NCI-H2196 (cell line): ENCODE measurements around the gene PIGL.

Experiments
- DNase-seq: peaks from one replicate; lab custom pipeline; 2025; ENCODE audit not compliant: unreplicated experiment; lab: John Stamatoyannopoulos, UW

The PIGL gene

DNA sequence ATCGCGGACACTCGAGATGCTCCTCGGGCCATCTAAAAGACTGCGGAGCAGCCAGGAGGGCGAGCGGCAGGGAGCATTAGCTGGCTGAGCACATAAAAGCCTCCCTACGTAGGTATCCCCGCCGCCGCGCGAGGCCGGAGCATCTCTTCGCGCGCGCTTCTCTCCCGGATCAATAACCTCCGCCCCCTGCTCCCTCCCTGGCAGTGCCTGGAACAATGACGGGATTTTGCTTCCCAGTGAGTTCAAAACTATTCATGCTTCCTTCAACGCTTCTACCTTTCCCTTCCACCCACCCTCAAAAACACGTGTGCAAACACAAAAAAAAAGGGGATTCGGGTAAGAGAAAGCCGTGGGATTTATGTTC is 135.3 kb downstream of the PIGL start:
- peak; percentile 19 for DNase-seq

DNA sequence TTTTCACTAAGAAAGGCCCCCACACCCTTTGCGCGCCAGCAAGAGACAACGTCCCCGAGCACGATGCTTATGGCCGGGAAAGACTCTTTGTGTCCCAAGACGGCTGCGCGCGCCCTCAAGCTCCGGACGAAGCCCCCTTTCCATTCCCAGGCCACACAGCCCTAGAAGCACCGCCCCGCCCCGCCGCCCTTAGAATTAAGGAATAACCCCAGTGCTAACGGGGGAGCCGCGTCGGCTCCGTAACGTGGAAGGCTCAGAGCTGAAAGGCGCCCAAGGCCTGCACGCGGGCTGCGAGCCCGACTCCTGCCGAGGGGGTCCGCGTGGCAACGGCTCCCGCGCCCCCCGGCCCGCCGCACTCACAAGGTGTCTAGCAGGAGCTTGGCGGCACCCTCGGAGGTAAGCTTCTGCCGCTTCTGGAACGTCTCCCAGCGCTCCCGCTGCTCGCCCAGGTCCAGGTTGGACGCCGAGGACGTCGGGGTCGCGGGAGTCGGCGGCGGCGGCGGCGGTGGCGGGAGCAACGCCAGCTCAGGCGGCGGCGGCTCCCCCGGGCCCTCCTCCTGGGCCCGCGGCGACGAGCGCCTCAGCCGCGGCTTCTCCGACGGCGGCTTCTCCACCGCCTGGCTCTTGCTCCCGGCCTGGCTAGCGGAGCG is 135.8 kb downstream of the PIGL start:
- no peak for DNase-seq

DNA sequence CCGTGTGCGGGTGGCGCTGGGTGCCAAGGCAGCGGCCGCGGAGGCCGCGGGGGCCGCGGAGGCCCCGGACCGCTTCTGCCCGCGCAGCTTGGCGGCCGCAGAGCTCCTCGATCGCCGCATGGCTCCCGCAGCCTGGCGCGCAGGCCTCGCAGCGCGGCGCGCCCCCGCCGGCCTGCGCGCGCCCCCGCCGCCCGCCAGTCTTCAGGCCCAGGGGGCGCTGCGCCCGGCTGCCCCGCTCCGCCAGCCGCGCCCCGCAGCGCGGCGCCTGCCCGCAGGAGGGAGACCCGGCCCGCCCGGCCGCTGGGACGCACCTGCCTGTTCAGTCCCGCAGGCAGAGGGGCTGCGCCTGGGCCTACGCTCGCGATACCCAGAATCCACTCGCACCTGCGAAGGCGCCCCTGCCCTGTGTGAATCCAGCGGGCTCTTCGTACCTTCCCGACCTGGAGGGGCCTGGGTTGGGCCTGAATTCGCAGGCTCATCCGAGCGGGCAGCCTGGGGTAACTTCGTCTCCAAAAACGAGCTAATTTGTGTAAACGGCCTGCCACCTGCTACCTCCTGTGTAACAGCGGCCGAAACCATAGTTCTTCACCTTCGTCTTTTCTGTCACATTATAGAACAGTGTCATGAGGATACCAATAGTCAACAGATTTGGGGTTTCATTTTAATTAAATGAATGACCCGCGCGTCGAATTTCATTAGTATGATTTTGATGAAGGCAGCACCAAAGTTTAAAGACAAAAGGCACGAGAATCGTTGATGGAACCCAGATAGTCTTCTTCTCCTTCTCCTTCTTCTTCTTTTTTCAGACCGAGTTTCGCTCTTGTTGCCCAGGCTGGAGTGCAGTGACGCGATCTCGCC is 136.5 kb downstream of the PIGL start, which contains the start of gene CENPV:
TSS of gene CENPV (minus strand) at position 153 of the 858 bp plus-strand sequence. CDS start at position 120, 33 bp downstream.
- peak; percentile 32 for DNase-seq

DNA sequence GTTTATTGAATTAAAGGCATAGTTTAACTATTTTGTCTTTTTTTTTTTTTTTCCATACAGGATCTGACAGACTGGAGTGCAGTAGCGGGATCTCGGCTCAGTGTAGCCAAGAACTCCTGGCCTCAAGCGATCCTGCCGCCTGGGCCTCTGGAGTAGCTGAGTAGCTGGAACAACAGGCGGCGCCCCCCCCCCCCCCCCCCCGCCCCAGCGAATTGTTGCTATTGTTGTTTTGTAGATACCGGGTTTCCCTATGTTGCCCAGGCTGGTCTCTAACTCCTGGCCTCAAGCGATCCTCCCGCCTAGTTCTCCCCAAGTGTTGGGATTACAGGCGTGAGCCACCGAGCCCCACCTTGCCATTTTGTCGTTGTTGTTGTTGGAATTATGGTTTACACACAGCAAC is 137.6 kb downstream of the PIGL start:
- no peak for DNase-seq

DNA sequence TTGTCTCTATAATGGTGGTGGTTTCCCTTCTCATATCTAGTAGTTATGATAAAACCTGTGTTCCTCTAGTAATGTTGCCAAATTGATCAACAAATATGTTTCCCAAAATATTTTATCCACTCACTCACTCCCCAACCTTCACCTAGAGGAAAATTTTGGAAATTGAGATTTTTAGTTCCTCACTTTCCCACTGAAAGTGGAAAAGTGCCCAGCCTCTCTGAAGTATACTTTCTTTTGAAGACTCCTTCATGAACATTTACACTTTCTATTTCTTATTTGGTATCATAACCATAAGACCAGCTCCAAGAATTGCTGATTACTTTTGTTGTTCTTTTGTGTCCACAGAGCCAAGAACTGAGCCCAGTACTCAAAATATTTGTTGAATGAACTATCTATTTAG is 141.4 kb downstream of the PIGL start:
- DNase-seq, result no peak

DNA sequence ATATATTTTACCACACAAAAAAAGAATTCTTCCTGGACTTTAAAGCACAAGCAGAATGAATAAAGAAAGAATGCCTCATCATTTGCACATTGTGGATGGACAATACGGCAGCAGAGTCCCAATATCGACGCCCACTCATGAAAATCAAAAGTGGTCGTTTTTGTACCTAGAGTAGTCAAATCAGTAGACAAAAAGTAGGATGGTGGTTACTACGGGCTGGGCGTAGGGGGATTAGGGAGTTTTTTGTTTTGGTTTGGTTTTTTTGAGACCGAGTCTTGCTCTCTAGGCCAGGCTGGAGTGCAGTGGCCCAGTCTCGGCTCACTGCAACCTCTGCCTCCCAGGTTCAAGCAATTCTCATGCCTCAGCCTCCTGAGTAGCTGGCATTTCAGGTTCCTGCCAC is 144.9 kb downstream of the PIGL start:
- DNase-seq, result no peak

DNA sequence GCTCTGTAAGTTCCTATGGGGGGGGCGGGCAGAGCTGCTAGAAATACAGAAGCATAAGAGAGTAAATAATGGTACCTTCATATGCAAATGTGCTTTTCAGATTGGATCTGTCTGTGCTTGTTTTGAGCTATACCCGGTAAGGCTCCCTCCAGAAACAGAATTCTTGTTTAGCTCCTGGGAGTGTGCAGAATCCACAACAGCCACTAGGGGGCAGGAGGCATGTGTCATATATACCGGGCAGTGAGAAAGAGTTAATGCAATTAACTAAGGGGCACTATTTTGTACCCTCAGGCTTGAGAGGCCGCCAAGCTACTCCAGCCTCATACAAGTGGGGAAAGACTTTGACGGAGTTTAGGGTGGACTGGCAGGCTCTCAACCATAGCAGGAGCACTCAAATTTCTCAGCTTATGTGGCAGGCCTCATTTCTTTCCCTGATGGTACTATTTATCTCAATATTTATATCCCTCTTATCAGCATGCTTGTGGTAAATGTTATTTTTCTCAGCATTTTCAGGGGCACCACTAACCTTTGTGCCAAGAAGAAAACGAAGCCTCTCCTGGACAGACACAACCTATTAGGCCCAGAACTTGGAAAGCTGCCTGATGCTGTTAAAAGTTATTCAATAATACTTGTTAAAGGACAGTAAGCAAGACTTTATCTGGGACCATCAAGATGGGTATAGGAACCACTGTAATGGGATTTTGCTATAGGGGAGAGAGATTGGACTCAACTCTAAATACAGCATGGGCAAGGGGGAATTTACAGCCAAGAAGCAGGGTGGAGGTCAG is 146.9 kb downstream of the PIGL start:
- peak; percentile 58 for DNase-seq

DNA sequence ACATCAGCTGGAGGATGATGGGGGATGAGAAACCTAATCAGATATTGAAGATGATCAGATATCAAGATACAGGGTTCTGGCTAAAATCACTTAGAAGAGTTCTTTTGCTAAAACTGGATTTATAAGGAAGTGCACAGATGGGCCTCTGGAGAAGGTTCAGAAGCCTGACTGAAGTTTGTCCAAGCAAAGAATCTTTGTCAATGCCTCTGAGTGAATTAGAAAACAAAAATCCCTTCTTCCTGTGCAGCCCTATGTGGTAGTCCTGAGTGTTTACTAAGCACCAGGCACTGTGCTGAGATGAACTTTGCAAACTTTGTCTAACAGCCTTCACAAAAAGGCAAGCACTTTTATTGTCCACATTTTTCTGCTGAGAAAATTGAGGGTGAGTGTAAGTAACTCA is 147.6 kb downstream of the PIGL start:
- DNase-seq, result no peak

DNA sequence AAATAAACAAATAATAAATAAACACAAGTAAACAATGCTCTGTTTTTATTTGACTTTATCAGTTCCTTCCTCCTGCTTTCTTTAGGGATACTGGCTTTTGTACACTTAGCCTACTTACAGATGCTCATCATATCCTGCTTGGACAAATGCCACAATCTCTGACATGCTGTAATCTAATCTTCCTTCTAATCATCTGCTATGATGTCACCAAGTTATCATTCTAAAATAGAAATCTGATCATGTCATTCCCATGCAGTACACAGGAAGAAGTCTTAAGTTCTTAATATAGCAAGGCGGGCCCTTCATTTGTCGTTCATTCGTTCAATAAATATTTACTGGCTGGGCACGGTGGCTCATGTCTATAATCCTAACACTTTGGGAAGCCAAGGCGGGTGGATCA is 154.7 kb downstream of the PIGL start:
- peak; percentile 65 for DNase-seq

DNA sequence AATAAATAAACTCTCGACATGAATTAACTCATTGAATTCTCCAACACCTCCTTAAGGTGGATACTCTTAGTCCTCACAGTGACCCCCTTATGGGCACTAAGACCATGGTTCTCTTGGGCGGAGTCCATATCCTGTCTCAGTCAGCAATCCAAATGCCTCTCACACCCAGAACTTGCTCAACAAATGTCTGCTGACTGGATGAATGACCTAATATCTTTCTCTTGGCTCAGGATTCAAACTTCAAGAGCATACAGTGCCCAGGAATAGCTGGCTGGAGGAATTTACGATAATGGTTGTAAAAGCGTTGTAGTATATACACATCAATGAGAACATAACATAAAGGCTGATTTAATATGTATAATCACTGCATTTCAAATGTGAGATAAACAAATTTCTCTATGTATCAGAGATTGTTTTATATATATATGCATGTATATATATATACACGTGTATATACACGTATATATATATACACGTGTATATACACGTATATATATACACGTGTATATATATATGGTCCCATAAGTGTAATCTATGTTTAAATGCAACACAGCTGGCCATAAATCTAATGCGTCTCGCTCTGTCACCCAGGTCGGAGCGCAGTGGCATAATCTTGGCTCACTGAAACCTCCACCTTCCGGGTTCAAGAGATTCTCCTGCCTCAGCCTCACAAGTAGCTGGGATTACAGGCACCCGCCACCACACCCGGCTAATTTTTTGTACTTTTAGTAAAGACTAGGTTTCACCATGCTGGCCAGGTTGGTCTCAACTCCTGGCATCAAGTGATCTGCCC is 157.3 kb downstream of the PIGL start:
- DNase-seq, result no peak
